Upper lobe of left lung (tissue), 6 donors: ENCODE data around the gene CDC34. TPM values are rescaled to one million over a fixed set of nuclear protein-coding genes. Genes with fewer than 3 reads are reported as not detected.

ENCODE experiments used
- ATAC-seq, 2 donors: fragments of 200-7000 bp; cut with Tn5 transposase; one replicate each; pipeline ENCODE4 v1.9.1; 2022; ENCODE audit warnings: mild to moderate bottlenecking in 2 of 2, moderate library complexity in 2 of 2; ENCODE audit not compliant: low FRiP score in 2 of 2
- DNase-seq, 2 donors: peaks; one replicate each; pipeline ENCODE4 v3.0.0-alpha.2; 2019 to 2020
- H3K27ac ChIP-seq, 4 donors: fragments of 200-600 bp; sonication (generic); one replicate each; pipeline ENCODE4 v1.5.1; 2016 to 2019
- H3K27me3 ChIP-seq, 4 donors: fragments of 200-600 bp; sonication (generic); one replicate each; pipeline ENCODE4 v1.5.1; 2017 to 2019
- H3K36me3 ChIP-seq, 4 donors: fragments of 200-600 bp; sonication (generic); one replicate each; pipeline ENCODE4 v1.5.1; 2016 to 2019
- H3K4me1 ChIP-seq, 4 donors: fragments of 200-600 bp; sonication (generic); one replicate each; pipeline ENCODE4 v1.5.1; 2018 to 2019
- H3K4me3 ChIP-seq, 4 donors: fragments of 200-600 bp; sonication (generic); one replicate each; pipeline ENCODE4 v1.5.1; 2017 to 2019; ENCODE audit warnings: mild to moderate bottlenecking in 2 of 4, moderate library complexity in 1 of 4
- H3K9me3 ChIP-seq, 4 donors: fragments of 200-600 bp; sonication (generic); one replicate each; pipeline ENCODE4 v1.5.1; 2018 to 2019
- EP300 ChIP-seq, 4 donors: sonication (generic); formaldehyde crosslinking; IDR thresholded peaks; one replicate each; pipeline ENCODE4 v1.5.1; 2017; ENCODE audit warnings: antibody characterized with exemption in 4 of 4, control low read depth in 2 of 4
- POLR2A ChIP-seq, 4 donors: fragments of 450-650 bp; IDR thresholded peaks; one replicate each; pipeline ENCODE4 v1.5.1; 2016 to 2017; ENCODE audit warnings: antibody characterized with exemption in 4 of 4, mild to moderate bottlenecking in 2 of 4
- POLR2AphosphoS5 ChIP-seq, 2 donors: sonication (generic); formaldehyde crosslinking; IDR thresholded peaks; one replicate each; pipeline ENCODE4 v1.5.1; 2017; ENCODE audit warnings: antibody characterized with exemption in 2 of 2
- whole genome bisulfite sequencing, 2 donors: methylation state at CpG; one replicate each; pipeline ENCODE4 v1.1.5; 2017 to 2018; 5-methylcytosine and 5-hydroxymethylcytosine counted together
- total RNA-seq, 6 donors: library from RNA; depleted of rRNA in 4 of 6; stranded (reverse); fragments of >200 nt in 4 of 6; gene quantifications; one replicate each; pipeline versions ENCODE4 v1.1.0 to v1.2.1, GENCODE V29; 2016 to 2021
- TF ChIP-seq, protein P1 (sequence below), 6 experiments: fragments of 450-650 bp in 4 of 6; fragments of 200-600 bp in 2 of 6; sonication (generic) in 2 of 6; IDR thresholded peaks; one replicate each; pipeline ENCODE4 v1.5.1; 2016 to 2019; ENCODE audit warnings: antibody characterized with exemption in 6 of 6
- donor health status: DM: no; HTN: no; CAD: no; lungs with moderate emphysema.
- donor health status: DM: no; HTN: yes; CAD: no; lungs with severe emphysema.

Gene CDC34
- total RNA-seq, 6 donors from 2014 or later: 42.7 to 140 (median 52.4) TPM

GRCh38 chr19:574658-575526 is 43.3 kb downstream of the CDC34 start:
- H3K27ac ChIP-seq: peak overlapping the region in 2 of 4 donors; percentile 2 to 66
- H3K36me3 ChIP-seq: peaks cover 0 to 19% (median 13%) of the 10 kb centered on the region in 4 donors
- H3K4me1 ChIP-seq: peaks cover 34 to 62% (median 41%) of the 10 kb centered on the region in 4 donors
- TF ChIP-seq POLR2AphosphoS5 (IDR thresholded peaks at IDR 0.05): no peak
- TF ChIP-seq, protein P1, sequence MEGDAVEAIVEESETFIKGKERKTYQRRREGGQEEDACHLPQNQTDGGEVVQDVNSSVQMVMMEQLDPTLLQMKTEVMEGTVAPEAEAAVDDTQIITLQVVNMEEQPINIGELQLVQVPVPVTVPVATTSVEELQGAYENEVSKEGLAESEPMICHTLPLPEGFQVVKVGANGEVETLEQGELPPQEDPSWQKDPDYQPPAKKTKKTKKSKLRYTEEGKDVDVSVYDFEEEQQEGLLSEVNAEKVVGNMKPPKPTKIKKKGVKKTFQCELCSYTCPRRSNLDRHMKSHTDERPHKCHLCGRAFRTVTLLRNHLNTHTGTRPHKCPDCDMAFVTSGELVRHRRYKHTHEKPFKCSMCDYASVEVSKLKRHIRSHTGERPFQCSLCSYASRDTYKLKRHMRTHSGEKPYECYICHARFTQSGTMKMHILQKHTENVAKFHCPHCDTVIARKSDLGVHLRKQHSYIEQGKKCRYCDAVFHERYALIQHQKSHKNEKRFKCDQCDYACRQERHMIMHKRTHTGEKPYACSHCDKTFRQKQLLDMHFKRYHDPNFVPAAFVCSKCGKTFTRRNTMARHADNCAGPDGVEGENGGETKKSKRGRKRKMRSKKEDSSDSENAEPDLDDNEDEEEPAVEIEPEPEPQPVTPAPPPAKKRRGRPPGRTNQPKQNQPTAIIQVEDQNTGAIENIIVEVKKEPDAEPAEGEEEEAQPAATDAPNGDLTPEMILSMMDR (IDR thresholded peaks at IDR 0.05): no peak
- no peak for TF ChIP-seq EP300 (IDR thresholded peaks at IDR 0.05)
- no peak for TF ChIP-seq POLR2A (IDR thresholded peaks at IDR 0.05)
- peak overlapping the region in 3 of 4 donors; percentile 1 to 34 (median 29) for H3K4me3 ChIP-seq
- DNase-seq: peak in 1 of 2 donors; percentile 74
- 34 to 61% methylated on average over 16 to 30 of the region's 32 CpGs for WGBS, 2 donors
- H3K9me3 ChIP-seq: no peaks in the 10 kb centered on the region
- no peaks in the 10 kb centered on the region for H3K27me3 ChIP-seq
- ATAC-seq: no peak

GRCh38 chr19:575527-576506 is 44.3 kb downstream of the CDC34 start:
- ATAC-seq (no peak), DNase-seq (peak in 1 of 2 donors; percentile 81)
- peak overlapping the region in 2 of 4 donors; percentile 2 to 66 for H3K27ac ChIP-seq
- TF ChIP-seq POLR2AphosphoS5 (IDR thresholded peaks at IDR 0.05) (no peak), POLR2A (IDR thresholded peaks at IDR 0.05) (no peak), EP300 (IDR thresholded peaks at IDR 0.05) (no peak)
- TF ChIP-seq, protein P1 (IDR thresholded peaks at IDR 0.05): no peak
- H3K36me3 ChIP-seq: peaks cover 3 to 28% (median 21%) of the 10 kb centered on the region in 4 donors
- WGBS, 2 donors: 55 to 75% methylated on average over 14 to 21 of the region's 38 CpGs
- peak overlapping the region in 3 of 4 donors; percentile 1 to 34 (median 29) for H3K4me3 ChIP-seq
- no peaks in the 10 kb centered on the region for H3K9me3 ChIP-seq
- no peaks in the 10 kb centered on the region for H3K27me3 ChIP-seq
- H3K4me1 ChIP-seq: peaks cover 32 to 60% (median 41%) of the 10 kb centered on the region in 4 donors

GRCh38 chr19:576768-577438 is 45.3 kb downstream of the CDC34 start:
- TF ChIP-seq, protein P1 (IDR thresholded peaks at IDR 0.05): no peak
- TF ChIP-seq POLR2AphosphoS5 (IDR thresholded peaks at IDR 0.05): no peak
- no peak for TF ChIP-seq POLR2A (IDR thresholded peaks at IDR 0.05)
- TF ChIP-seq EP300 (IDR thresholded peaks at IDR 0.05): no peak
- Histone ChIP-seq H3K4me3 (no peak overlapping the region), H3K36me3 (peaks cover 9 to 38% (median 31%) of the 10 kb centered on the region in 4 donors), H3K27me3 (no peaks in the 10 kb centered on the region), H3K4me1 (peaks cover 32 to 49% (median 33%) of the 10 kb centered on the region in 4 donors), H3K27ac (no peak overlapping the region), H3K9me3 (no peaks in the 10 kb centered on the region)
- peak in 1 of 2 donors; percentile 45 for DNase-seq
- 88% methylated on average over 16 to 28 of the region's 28 CpGs for WGBS, 2 donors
- no peak for ATAC-seq
